Cerebellar nuclear complex (tissue), 1 donor: ENCODE results near the gene FETUB.
"Not testable (repeated sequence)": the region's sequence is repeated elsewhere in the genome, so short reads cannot be mapped to it uniquely, and the experiment has no call there.

Experiments
- DNase-seq, 2 experiments: peaks; one replicate each; lab custom pipeline; 2025; lab: John Stamatoyannopoulos, UW

The FETUB gene

GRCh38 chr3:186678604-186679003 is 38.4 kb downstream of the FETUB start:
- DNase-seq, result no peak

- DNase-seq, result no peak
Measured at GRCh38 chr3:186679151-186679550, 39.0 kb downstream of the FETUB start.

GRCh38 chr3:186680869-186681268 is 40.7 kb downstream of the FETUB start:
- DNase-seq, result no peak

GRCh38 chr3:186682812-186683211 is 42.6 kb downstream of the FETUB start:
- no peak for DNase-seq

GRCh38 chr3:186683979-186684378 is 43.8 kb downstream of the FETUB start:
- DNase-seq, result no peak

- DNase-seq, result not testable (repeated sequence)
Measured at GRCh38 chr3:186686475-186686874, 46.3 kb downstream of the FETUB start.

- no peak for DNase-seq
Measured at GRCh38 chr3:186687120-186687651, 47.0 kb downstream of the FETUB start.

- DNase-seq, result not testable (repeated sequence)
Measured at GRCh38 chr3:186690304-186690703, 50.1 kb downstream of the FETUB start.

GRCh38 chr3:186691676-186692075 is 51.5 kb downstream of the FETUB start:
- no peak for DNase-seq

- no peak for DNase-seq
Measured at GRCh38 chr3:186693843-186694242, 53.6 kb downstream of the FETUB start.

GRCh38 chr3:186694288-186695032 is 54.3 kb downstream of the FETUB start:
- DNase-seq, result no peak

GRCh38 chr3:186696522-186696921 is 56.3 kb downstream of the FETUB start:
- DNase-seq, result no peak

GRCh38 chr3:186697510-186697909 is 57.3 kb downstream of the FETUB start:
- no peak for DNase-seq

GRCh38 chr3:186700267-186700666 is 60.1 kb downstream of the FETUB start:
- DNase-seq, result no peak

- not testable (repeated sequence) for DNase-seq
Measured at GRCh38 chr3:186702451-186702850, 62.3 kb downstream of the FETUB start.
